SK-N-MC (cell line): ENCODE data around the gene ARL3.

Experiments
- FOXP2 ChIP-seq: optimal IDR thresholded peaks from 2 replicates; pipeline ENCODE3; 2011; ENCODE audit warnings: mild to moderate bottlenecking, moderate library complexity; ENCODE audit not compliant: insufficient read depth; ENCODE audit errors: extremely low read length, control extremely low read depth
- POLR2AphosphoS5 ChIP-seq: IDR thresholded peaks from 2 replicates; pipeline ENCODE4 v1.6.1; 2012; ENCODE audit warnings: mild to moderate bottlenecking, low read depth, low read length, borderline replicate concordance

GRCh38 chr10:102752266-102752930 lies 38.2 kb upstream of the ARL3 start:
- TF ChIP-seq FOXP2 (no peak), POLR2AphosphoS5 (no peak)
